Hematopoietic multipotent progenitor cell treated with erythropoietin and hydrocortisone succinate and interleukin-3 and kit ligand, for 6 days (in vitro differentiated cells): Measurements from ENCODE around the gene MGA.

Experiments
- DNase-seq: peaks from one replicate; pipeline ENCODE4 v3.0.0-alpha.2; 2015

Gene MGA

DNA sequence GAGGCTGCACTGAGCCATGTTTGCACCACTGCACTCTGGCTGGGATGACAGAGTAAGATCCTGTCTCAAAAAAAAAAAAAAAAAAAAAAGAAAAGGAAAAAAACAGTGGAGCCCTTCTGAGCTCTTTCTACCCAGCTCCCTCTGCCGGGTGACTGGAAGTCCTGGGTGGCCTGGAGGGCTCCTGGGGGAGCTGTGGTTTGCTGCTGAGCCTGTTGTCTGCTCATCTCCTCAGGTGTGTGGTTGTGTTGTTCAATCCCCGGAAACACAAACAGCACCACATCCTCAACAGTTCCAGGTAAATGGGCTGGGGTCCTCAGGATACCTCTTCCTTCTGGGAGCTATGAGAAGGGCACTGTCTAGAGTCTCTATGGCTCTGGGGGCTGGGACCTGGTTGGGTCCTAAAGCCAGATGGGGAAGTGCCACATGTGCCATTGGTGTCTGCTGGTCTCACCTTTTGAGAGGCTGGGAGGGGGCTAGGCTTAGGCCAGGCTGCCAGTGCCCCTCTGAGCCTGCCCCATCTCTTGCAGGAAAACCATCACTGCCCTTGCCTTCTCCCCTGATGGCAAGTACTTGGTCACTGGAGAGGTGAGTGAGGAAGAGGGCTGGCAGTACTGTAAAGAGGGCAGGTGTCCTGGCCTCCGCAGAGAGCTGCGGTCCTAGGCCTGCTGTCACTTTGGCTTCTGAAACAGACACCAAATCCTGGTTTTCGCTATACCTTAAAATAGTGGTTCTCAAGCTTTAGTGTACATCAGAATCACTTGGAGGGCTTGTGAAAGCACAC, 150.6 kb downstream of the MGA start:
- no peak for DNase-seq

DNA sequence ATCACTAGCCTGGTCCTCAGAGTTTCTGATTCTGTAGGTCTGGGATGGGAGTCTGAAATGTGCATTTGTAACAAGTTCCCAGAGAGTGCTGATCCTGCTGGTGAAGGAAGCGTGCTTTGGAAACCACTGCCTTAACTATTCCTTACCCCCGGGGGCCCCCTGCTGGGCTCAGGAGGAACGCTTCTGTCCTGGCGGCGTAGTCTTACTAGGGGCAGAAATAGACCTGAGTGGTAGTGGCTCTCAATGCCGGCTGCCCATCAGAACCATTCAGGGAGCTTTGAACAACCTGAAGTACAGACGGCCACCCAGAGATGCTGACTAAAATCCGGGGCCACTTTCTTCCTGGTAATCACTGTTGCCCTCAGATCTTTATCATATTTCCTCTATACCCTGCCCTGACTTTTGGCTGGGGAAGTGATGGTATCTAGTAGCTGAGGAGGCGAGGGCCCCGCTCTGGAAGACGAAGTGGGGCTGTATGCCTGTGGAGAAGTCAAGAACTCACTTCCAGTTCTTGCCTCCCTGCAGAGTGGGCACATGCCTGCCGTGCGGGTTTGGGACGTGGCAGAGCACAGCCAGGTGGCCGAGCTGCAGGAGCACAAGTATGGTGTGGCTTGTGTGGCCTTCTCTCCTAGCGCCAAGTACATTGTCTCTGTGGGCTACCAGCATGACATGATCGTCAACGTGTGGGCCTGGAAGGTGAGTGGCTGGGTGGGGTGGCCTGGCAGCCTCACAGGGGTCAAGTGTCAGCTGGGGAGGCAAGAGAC, 151.4 kb downstream of the MGA start:
- DNase-seq = peak; percentile 89

DNA sequence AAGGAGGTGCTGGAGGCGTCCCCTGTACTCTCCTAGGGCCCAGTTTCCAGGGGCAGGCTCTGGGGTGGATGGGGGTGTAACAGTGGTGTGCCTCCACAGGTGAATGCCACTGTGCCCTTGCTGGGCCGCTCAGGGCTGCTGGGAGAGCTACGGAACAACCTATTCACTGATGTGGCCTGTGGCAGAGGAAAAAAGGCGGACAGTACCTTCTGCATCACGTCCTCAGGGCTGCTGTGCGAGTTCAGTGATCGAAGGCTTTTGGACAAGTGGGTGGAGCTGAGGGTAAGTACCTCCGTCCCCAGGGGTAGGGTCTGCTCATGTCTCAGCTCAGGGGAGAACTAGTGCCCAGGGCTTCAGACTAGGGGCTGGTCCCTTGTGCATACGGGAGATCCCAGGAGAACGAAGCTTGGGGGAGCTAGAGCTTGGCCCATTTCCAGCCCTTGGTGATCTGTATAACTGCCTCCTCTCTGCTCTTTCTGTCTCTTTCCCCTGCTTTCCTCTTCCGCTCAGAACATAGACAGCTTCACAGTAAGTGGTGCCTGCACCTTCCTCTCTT, 152.7 kb downstream of the MGA start:
- DNase-seq = no peak

DNA sequence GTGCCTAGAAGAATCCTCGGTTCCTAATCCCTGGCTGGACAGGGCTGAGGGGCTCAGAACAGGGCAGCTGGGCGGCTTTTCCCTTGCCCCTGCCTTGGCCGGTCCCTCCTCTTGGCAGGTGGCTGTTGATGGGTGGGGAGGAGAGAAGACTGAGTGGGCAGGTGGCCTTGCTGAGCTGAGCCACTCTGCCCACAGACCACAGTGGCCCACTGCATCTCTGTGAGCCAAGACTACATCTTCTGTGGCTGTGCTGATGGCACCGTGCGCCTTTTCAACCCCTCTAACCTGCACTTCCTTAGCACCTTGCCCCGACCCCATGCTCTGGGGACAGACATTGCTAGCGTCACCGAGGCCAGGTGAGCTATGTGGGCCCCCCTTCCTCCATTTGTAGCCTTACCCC, 153.2 kb downstream of the MGA start:
- DNase-seq = no peak

DNA sequence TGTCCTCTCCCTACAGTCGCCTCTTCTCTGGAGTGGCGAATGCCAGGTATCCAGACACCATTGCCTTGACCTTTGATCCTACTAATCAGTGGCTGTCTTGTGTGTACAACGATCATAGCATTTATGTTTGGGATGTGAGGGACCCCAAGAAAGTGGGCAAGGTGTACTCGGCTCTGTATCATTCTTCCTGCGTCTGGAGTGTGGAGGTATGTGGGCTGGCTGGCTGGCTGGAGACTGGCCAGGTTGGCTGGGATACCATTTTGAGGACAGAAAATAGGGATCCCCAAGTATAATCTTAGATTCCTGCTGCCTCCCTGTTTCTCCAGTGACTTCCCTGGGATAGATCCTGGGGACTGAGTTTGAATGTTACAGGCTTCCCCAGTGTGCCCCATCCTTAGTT, 154.3 kb downstream of the MGA start:
- DNase-seq = no peak

DNA sequence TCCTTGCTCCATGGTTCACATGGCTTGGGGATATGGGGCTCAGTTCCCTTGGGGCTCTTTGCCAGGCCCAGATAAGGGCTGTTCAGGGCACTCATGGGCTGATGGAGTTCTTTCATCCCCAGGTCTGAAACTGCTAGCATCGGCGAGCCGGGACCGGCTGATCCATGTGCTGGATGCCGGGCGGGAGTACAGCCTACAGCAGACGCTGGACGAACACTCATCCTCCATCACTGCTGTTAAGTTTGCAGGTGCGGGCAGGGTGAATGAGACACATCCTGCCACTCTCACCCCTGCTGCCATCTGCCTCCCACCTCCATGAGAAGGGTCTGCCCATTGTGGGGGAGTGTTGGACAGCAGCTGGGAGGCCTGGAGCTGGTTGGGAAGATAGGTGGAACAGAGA, 156.6 kb downstream of the MGA start:
- no peak for DNase-seq

DNA sequence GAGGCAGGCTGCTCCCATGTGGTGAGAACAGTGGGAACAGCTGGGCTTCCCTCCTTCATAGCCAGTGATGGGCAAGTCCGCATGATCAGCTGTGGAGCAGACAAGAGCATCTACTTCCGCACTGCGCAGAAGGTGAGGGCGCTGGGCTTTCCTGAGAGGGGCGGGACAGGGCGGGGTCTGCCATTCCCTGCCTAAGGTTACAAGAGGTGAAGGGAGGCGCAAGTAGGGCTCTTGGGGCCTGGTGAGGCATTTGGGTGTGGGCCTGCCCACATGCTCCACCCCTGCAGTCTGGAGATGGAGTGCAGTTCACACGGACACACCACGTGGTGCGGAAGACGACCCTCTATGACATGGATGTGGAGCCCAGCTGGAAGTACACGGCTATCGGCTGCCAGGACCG, 157.1 kb downstream of the MGA start:
- DNase-seq = no peak

DNA sequence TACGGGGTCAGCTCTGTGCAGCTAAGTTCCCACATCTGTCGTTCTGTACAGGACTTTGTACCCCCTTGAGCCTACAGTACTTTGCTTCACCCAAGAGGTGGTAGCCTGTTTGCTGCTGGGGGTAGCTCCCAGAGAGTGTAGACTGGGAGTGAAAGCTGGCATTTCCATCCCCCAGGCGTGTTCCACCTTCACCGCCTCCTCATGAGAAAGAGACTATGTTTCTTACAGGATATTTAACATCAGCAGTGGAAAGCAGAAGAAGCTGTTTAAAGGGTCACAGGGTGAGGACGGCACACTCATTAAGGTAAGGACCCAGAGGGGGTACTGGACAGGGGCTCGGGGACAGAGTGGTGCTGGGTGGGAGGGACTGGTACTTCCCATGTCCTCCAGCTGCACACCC, 157.6 kb downstream of the MGA start:
- DNase-seq = no peak

DNA sequence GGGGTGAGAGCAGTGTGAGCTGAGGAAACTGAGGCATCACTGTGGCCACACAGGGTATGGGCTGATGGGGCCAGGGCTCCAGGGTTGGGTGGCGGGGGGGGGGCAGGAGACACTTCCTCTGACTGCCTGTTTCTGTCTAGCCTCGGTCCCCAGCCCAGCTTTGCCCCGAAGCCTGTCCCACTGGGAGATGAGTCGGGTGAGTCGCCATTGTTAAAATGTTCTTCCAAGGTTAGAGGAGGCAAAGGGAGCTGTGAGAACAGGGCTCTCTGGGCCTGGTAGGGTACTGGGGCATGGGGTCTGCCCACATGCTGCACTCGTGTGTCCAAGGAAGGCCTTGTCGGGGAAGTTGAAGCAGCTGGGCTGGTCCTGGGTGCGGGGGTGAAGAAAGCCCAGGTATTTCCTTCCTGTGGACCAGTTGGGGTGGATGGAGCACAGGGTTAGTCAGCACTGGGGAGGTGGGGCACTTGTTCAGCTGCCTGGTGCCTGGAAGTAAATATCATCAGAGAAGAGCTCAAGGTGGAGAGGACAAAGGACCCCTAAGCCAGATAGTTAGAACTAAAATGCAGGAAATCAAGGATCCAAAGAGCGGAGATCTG, 159.3 kb downstream of the MGA start:
- DNase-seq = no peak

DNA sequence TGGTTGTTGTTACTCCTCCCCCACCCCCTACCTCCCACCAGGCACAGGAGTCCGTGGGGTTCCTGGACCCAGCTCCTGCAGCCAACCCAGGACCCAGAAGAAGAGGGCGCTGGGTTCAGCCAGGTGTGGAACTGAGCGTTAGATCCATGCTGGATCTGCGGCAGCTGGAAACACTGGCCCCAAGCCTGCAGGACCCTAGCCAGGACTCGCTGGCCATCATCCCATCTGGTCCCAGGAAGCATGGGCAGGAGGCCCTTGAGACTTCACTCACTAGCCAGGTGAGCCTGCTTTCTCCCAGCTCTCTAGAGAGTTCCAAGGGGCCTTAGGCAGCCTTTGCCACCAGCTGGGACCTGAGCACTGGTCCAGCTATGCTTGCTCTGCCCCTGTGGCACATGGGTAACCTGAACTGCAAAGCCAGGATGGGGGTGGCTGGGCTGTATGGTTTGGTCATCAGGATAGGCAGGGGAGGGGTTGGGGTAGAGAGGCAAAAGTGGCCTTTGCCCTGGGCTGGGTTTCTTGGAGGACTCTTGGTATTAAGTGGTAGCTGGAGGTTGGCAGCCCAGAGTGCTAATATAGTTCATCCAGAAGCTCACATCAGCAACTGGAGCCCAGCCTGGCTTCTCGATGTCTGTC, 160.7 kb downstream of the MGA start:
- DNase-seq = no peak

DNA sequence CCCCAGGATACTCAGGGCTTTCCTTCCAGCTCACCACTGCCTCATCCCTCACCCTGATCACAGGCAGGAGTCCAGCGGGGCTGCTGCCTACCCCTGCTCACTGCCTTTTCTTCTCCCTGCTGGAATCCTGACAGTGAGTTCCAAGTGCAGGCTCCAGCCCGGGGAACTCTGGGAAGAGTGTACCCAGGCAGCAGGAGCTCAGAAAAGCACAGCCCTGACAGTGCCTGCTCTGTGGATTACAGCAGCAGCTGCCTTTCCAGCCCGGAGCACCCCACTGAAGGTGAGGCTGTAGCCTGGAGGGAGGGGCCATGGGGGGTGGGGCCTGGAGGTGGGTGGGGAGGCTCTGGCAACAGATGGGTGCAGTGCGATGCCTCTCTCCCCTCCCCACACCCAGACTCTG, 161.6 kb downstream of the MGA start:
- DNase-seq = no peak

DNA sequence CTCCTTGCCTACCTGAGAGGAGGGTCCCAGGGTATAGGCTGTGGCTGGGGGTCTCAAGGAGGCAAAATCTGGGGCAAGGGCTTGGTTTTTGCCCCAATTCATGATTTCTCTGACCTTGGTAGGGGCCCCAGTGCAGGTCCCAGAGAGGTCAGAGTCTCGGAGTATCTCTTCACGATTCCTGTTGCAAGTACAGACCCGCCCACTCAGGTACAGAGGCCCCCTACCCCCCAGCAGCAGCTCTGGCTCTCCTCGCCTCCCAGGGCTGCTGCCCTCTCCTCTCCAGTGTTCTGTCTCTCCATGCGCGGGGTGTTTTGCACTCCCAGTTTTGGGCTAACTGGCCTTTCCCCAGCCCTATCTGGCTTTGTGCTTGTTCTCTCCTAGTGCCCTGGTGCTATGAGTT, 162.3 kb downstream of the MGA start:
- DNase-seq = no peak
